Smooth muscle cell of the pulmonary artery (primary cell): ENCODE measurements around the gene FERMT2. TPM values are rescaled to one million over a fixed set of nuclear protein-coding genes. Genes with fewer than 3 reads are reported as not detected.

Experiments used
- total RNA-seq: library from RNA; depleted of rRNA; stranded (reverse); fragments of >200 nt; gene quantifications from 2 replicates; pipeline ENCODE4 v1.2.3, GENCODE V29; 2014

Gene FERMT2, protein sequence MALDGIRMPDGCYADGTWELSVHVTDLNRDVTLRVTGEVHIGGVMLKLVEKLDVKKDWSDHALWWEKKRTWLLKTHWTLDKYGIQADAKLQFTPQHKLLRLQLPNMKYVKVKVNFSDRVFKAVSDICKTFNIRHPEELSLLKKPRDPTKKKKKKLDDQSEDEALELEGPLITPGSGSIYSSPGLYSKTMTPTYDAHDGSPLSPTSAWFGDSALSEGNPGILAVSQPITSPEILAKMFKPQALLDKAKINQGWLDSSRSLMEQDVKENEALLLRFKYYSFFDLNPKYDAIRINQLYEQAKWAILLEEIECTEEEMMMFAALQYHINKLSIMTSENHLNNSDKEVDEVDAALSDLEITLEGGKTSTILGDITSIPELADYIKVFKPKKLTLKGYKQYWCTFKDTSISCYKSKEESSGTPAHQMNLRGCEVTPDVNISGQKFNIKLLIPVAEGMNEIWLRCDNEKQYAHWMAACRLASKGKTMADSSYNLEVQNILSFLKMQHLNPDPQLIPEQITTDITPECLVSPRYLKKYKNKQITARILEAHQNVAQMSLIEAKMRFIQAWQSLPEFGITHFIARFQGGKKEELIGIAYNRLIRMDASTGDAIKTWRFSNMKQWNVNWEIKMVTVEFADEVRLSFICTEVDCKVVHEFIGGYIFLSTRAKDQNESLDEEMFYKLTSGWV
- 153 and 174 TPM in 2 replicates for total RNA-seq

DNA sequence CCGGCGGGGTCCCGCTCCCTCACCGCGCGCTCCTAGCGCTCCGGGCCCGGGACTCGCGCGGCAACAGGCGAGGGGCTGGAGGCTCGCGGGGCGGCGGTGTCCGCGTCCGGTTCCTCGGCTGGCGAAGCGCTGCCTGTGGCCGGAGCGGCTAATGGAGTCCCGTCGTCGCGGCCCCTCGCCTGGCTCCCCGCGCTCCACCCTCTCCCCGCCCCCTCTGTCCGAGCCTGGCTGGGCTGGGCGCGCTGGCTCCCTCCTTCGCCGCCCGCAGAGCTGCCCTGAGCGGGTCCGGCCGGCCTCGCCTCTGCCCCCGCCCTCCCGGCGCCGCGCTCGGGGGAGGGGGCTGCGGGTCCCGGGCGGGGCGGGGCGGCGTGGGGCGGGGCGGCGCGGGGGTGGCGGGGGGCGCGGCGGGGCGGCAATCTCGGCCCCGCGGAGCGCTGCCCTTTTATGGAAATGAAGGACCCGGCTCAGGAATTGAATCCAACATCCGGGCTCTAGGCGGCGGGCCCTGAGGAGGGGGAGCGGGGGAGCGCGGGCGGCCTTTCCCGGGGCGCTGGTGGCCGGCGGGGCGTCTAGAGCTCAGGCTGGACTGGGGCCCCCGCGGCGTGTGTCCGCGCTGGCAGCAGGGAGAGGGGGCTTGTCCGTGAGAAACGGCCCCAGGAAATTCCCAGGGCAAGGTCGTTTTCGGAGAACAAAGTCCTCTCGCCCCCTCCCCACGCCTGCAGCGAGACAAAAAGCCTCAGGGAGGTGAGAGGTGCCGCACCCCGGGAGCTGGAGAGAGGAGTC lies at the start of gene FERMT2:
TSS of gene FERMT2 (minus strand) at position 153 of the 783 bp plus-strand sequence. CDS start 482 bp downstream, outside the sequence.

Other genes starting within 250 kb of the FERMT2 start
- 90.2 and 97.8 TPM in 2 replicates for gene PSMC6, start 243.8 kb downstream of the FERMT2 start, total RNA-seq
- 17.2 and 19.5 TPM in 2 replicates for gene STYX, start 220.9 kb downstream of the FERMT2 start, total RNA-seq
- 33.1 and 33.5 TPM in 2 replicates for gene GNPNAT1, start 159.4 kb downstream of the FERMT2 start, total RNA-seq
- gene DDHD1, start 202.3 kb upstream of the FERMT2 start, total RNA-seq: 15.6 and 19.1 TPM in 2 replicates